Measurements from ENCODE around the gene HOTAIR.

Gene HOTAIR

GRCh38 chr12:53976823-53977595 lies 2.3 kb upstream of the HOTAIR start:
- in situ Hi-C loops (cut with MboI; ENCODE audit: low sequenced_read_pairs, unreplicated experiment), result no loop called here
- TF ChIP-seq CTCF (IDR thresholded peaks at IDR 0.05; ENCODE audit: borderline replicate concordance, control extremely low read depth, extremely low read depth, insufficient read depth, missing control alignments), result no peak
- DNase-seq (ENCODE audit: low spot score), result no peak

GRCh38 chr12:53976172-53976822 lies 1.5 kb upstream of the HOTAIR start:
- no peak for TF ChIP-seq CTCF (IDR thresholded peaks at IDR 0.05; ENCODE audit: borderline replicate concordance, control extremely low read depth, extremely low read depth, insufficient read depth, missing control alignments)
- in situ Hi-C loops (cut with MboI; ENCODE audit: low sequenced_read_pairs, unreplicated experiment), result no loop called here
- no peak for DNase-seq (ENCODE audit: low spot score)

- no peak for DNase-seq (ENCODE audit: low spot score)
- in situ Hi-C loops (cut with MboI; ENCODE audit: low sequenced_read_pairs, unreplicated experiment), result no loop called here
Observed at GRCh38 chr12:53975479-53976152, 862 bp upstream of the HOTAIR start.

GRCh38 chr12:53975064-53975471 lies 314 bp upstream of the HOTAIR start:
- no peak for TF ChIP-seq CTCF (IDR thresholded peaks at IDR 0.05; ENCODE audit: borderline replicate concordance, control extremely low read depth, extremely low read depth, insufficient read depth, missing control alignments)
- in situ Hi-C loops (cut with MboI; ENCODE audit: low sequenced_read_pairs, unreplicated experiment), result no loop called here
- DNase-seq (ENCODE audit: low spot score), result no peak

More at GRCh38 chr12:53975479-53976152, 862 bp upstream of the HOTAIR start:
- no peak for TF ChIP-seq CTCF (IDR thresholded peaks at IDR 0.05; ENCODE audit: borderline replicate concordance, control extremely low read depth, extremely low read depth, insufficient read depth, missing control alignments)

- no peak for TF ChIP-seq CTCF (IDR thresholded peaks at IDR 0.05; ENCODE audit: borderline replicate concordance, control extremely low read depth, extremely low read depth, insufficient read depth, missing control alignments)
- DNase-seq (ENCODE audit: low spot score), result no peak
- in situ Hi-C loops (cut with MboI; ENCODE audit: low sequenced_read_pairs, unreplicated experiment), result no loop called here
Observed at GRCh38 chr12:53973236-53974042, 1.3 kb downstream of the HOTAIR start.

GRCh38 chr12:53972722-53973235 lies 2.0 kb downstream of the HOTAIR start, which contains the start of gene HOXC11:
TSS of gene HOXC11 (plus strand) at chr12:53973126. CDS start at chr12:53973242, 116 bp downstream.
- TF ChIP-seq CTCF (IDR thresholded peaks at IDR 0.05; ENCODE audit: borderline replicate concordance, control extremely low read depth, extremely low read depth, insufficient read depth, missing control alignments), result no peak
- DNase-seq (ENCODE audit: low spot score), result no peak
- in situ Hi-C loops (cut with MboI; ENCODE audit: low sequenced_read_pairs, unreplicated experiment), result no loop called here
